ENCODE results near the gene CGREF1. TPM values are rescaled to one million over a fixed set of nuclear protein-coding genes. Genes with fewer than 3 reads are reported as not detected.

The CGREF1 gene
- total and polyA plus RNA-seq, 5 donors, result 4.0 to 9.6 (median 4.7) TPM

GRCh38 chr2:27054721-27055120 lies 64.2 kb downstream of the CGREF1 start:
- Histone ChIP-seq H3K27me3 (ENCODE audit: control insufficient read depth, insufficient read depth) (no peaks in the 10 kb centered on the region), H3K4me3 (ENCODE audit: low read length) (no peak overlapping the region), H3K4me1 (ENCODE audit: control insufficient read depth, insufficient read depth, low read length) (no peaks in the 10 kb centered on the region), H3K9me3 (ENCODE audit: control insufficient read depth, low read length) (no peaks in the 10 kb centered on the region), H3K27ac (ENCODE audit: low read length) (no peak overlapping the region)
- no peak for DNase-seq
- ATAC-seq, result no peak
- intact Hi-C loops (cut with DNase I), result loop anchor here in 1 of 4 donors (5.0 kb wide), 1 partner anchor 33 kb away; the partner anchor contains the start of gene KHK
- 93% methylated on average over 11 of the region's 11 CpGs for WGBS

- DNase-seq (no peak), ATAC-seq (no peak)
- Histone ChIP-seq H3K9me3 (ENCODE audit: control insufficient read depth, low read length) (no peaks in the 10 kb centered on the region), H3K4me3 (ENCODE audit: low read length) (no peak overlapping the region), H3K27ac (ENCODE audit: low read length) (no peak overlapping the region), H3K27me3 (ENCODE audit: control insufficient read depth, insufficient read depth) (no peaks in the 10 kb centered on the region), H3K4me1 (ENCODE audit: control insufficient read depth, insufficient read depth, low read length) (no peaks in the 10 kb centered on the region)
- intact Hi-C loops (cut with DNase I), result loop anchor here in 1 of 4 donors (5.0 kb wide), 1 partner anchor 34 kb away; the partner anchor contains the start of gene KHK
- WGBS, result 77% methylated on average over 8 of the region's 8 CpGs
These were observed 65.2 kb downstream of the CGREF1 start for GRCh38 chr2:27053776-27054175.

GRCh38 chr2:27053321-27053720 lies 65.6 kb downstream of the CGREF1 start:
- no peaks in the 10 kb centered on the region for H3K9me3 ChIP-seq (ENCODE audit: control insufficient read depth, low read length)
- DNase-seq (no peak), ATAC-seq (no peak)
- no peak overlapping the region for H3K4me3 ChIP-seq (ENCODE audit: low read length)
- no peaks in the 10 kb centered on the region for H3K27me3 ChIP-seq (ENCODE audit: control insufficient read depth, insufficient read depth)
- H3K4me1 ChIP-seq (ENCODE audit: control insufficient read depth, insufficient read depth, low read length), result no peaks in the 10 kb centered on the region
- intact Hi-C loops (cut with DNase I), result loop anchor here in 1 of 4 donors (5.0 kb wide), 1 partner anchor 34 kb away; the partner anchor contains the start of gene KHK
- no peak overlapping the region for H3K27ac ChIP-seq (ENCODE audit: low read length)
- WGBS, result 85% methylated on average over 11 of the region's 11 CpGs

GRCh38 chr2:27051902-27052645 lies 66.9 kb downstream of the CGREF1 start:
- H3K27me3 ChIP-seq (ENCODE audit: control insufficient read depth, insufficient read depth), result no peaks in the 10 kb centered on the region
- 4% methylated on average over 24 of the region's 24 CpGs for WGBS
- DNase-seq, result peak in 2 of 3 donors; percentile 63 to 84
- H3K27ac ChIP-seq (ENCODE audit: low read length), result peak overlapping the region; percentile 40
- H3K9me3 ChIP-seq (ENCODE audit: control insufficient read depth, low read length), result no peaks in the 10 kb centered on the region
- peak overlapping the region; percentile 80 for H3K4me3 ChIP-seq (ENCODE audit: low read length)
- no peaks in the 10 kb centered on the region for H3K4me1 ChIP-seq (ENCODE audit: control insufficient read depth, insufficient read depth, low read length)
- intact Hi-C loops (cut with DNase I), result loop anchor here in 1 of 4 donors (5.0 kb wide), 1 partner anchor 35 kb away; the partner anchor contains the start of gene KHK
- no peak for ATAC-seq

- DNase-seq, result peak; percentile 95 to 98 (median 98)
- Histone ChIP-seq H3K4me3 (ENCODE audit: low read length) (peak within 1 kb of the TSS; percentile 80), H3K9me3 (ENCODE audit: control insufficient read depth, low read length) (no peaks in the 10 kb centered on the region), H3K27ac (ENCODE audit: low read length) (peak within 1 kb of the TSS; percentile 87), H3K4me1 (ENCODE audit: control insufficient read depth, insufficient read depth, low read length) (no peaks in the 10 kb centered on the region), H3K27me3 (ENCODE audit: control insufficient read depth, insufficient read depth) (no peaks in the 10 kb centered on the region)
- peak; percentile 88 to 90 for ATAC-seq
- intact Hi-C loops (cut with DNase I), result loop anchor here in 1 of 4 donors (5.0 kb wide), 1 partner anchor 36 kb away; the partner anchor contains the start of gene KHK
- WGBS, result under 1% methylated on average over 67 of the region's 67 CpGs
These were observed 67.7 kb downstream of the CGREF1 start, which contains the start of gene AGBL5 for GRCh38 chr2:27050996-27051901. TSS of gene AGBL5 (plus strand) at chr2:27051668. CDS start at chr2:27052959, 1,291 bp downstream.

Other genes starting within 250 kb of the CGREF1 start
- 10 to 100 TPM; 43.6 to 58.8 (median 49.9) TPM for gene MAPRE3, start 148.5 kb downstream of the CGREF1 start, total RNA-seq
- gene MAPRE3, start 148.5 kb downstream of the CGREF1 start, polyA plus RNA-seq, result 85.1 TPM
- 10 to 100 TPM; 40.8 to 56.7 (median 47.7) TPM for gene TMEM214, start 86.2 kb downstream of the CGREF1 start, total RNA-seq
- 29.4 TPM for gene TMEM214, start 86.2 kb downstream of the CGREF1 start, polyA plus RNA-seq
- 10 to 100 TPM; 10.8 to 12.4 (median 11.4) TPM for gene AGBL5, start 67.5 kb downstream of the CGREF1 start, total RNA-seq
- 5.9 TPM for gene AGBL5, start 67.5 kb downstream of the CGREF1 start, polyA plus RNA-seq
- gene OST4, start 47.5 kb downstream of the CGREF1 start, total RNA-seq, result 100 to 1,000 TPM; 372 to 487 (median 454) TPM
- 872 TPM for gene OST4, start 47.5 kb downstream of the CGREF1 start, polyA plus RNA-seq
- gene EMILIN1, start 40.5 kb downstream of the CGREF1 start, total RNA-seq, result 10 to 100 TPM; 24.3 to 44.2 (median 38.9) TPM
- 30.0 TPM for gene EMILIN1, start 40.5 kb downstream of the CGREF1 start, polyA plus RNA-seq
- 1 to 10 TPM; 1.9 to 5.5 (median 3.2) TPM for gene KHK, start 32.4 kb downstream of the CGREF1 start, total RNA-seq
- gene KHK, start 32.4 kb downstream of the CGREF1 start, polyA plus RNA-seq, result 1.7 TPM
- 1 to 10 TPM; 1.6 to 4.7 (median 2.6) TPM for gene ABHD1, start 4.7 kb upstream of the CGREF1 start, total RNA-seq
- 5.1 TPM for gene ABHD1, start 4.7 kb upstream of the CGREF1 start, polyA plus RNA-seq
- gene PREB, start 15.5 kb upstream of the CGREF1 start, total RNA-seq, result 10 to 100 TPM; 46.3 to 52.7 (median 47.9) TPM
- gene PREB, start 15.5 kb upstream of the CGREF1 start, polyA plus RNA-seq, result 48.5 TPM
- not detected for gene PRR30, start 20.3 kb upstream of the CGREF1 start, total RNA-seq
- not detected for gene PRR30, start 20.3 kb upstream of the CGREF1 start, polyA plus RNA-seq
- under 1 TPM; 0.06 to 0.15 (median 0.11) TPM for gene TCF23, start 29.9 kb upstream of the CGREF1 start, total RNA-seq
- gene TCF23, start 29.9 kb upstream of the CGREF1 start, polyA plus RNA-seq, result 0.05 TPM
- gene ATRAID, start 92.9 kb upstream of the CGREF1 start, total RNA-seq, result 100 to 1,000 TPM; 124 to 177 (median 144) TPM
- 256 TPM for gene ATRAID, start 92.9 kb upstream of the CGREF1 start, polyA plus RNA-seq
- 10 to 100 TPM in 3 of 4 donors, 1 to 10 TPM in 1; 8.1 to 14.1 (median 12.8) TPM for gene SLC5A6, start 93.1 kb upstream of the CGREF1 start, total RNA-seq
- gene SLC5A6, start 93.1 kb upstream of the CGREF1 start, polyA plus RNA-seq, result 7.8 TPM
- gene CAD, start 98.2 kb upstream of the CGREF1 start, total RNA-seq, result 10 to 100 TPM in 2 of 4 donors, 1 to 10 TPM in 2; 9.0 to 12.0 (median 10.0) TPM
- gene CAD, start 98.2 kb upstream of the CGREF1 start, polyA plus RNA-seq, result 6.0 TPM
- gene SLC30A3, start 143.9 kb upstream of the CGREF1 start, total RNA-seq, result 10 to 100 TPM in 1 of 4 donors, 1 to 10 TPM in 3; 9.4 to 17.3 (median 9.6) TPM
- gene SLC30A3, start 143.9 kb upstream of the CGREF1 start, polyA plus RNA-seq, result 7.3 TPM
- 1 to 10 TPM; 1.3 to 3.0 (median 1.8) TPM for gene DNAJC5G, start 156.3 kb upstream of the CGREF1 start, total RNA-seq
- 2.2 TPM for gene DNAJC5G, start 156.3 kb upstream of the CGREF1 start, polyA plus RNA-seq
- 100 to 1,000 TPM; 101 to 188 (median 149) TPM for gene TRIM54, start 163.3 kb upstream of the CGREF1 start, total RNA-seq
- gene TRIM54, start 163.3 kb upstream of the CGREF1 start, polyA plus RNA-seq, result 144 TPM
- gene UCN, start 189.3 kb upstream of the CGREF1 start, total RNA-seq, result 1 to 10 TPM in 3 of 4 donors, under 1 TPM in 1; 0.96 to 3.3 (median 1.5) TPM
- 0.72 TPM for gene UCN, start 189.3 kb upstream of the CGREF1 start, polyA plus RNA-seq
- 10 to 100 TPM; 40.3 to 77.1 (median 56.4) TPM for gene MPV17, start 204.0 kb upstream of the CGREF1 start, total RNA-seq
- 98.2 TPM for gene MPV17, start 204.0 kb upstream of the CGREF1 start, polyA plus RNA-seq
- 10 to 100 TPM; 24.8 to 32.1 (median 26.6) TPM for gene GTF3C2, start 237.6 kb upstream of the CGREF1 start, total RNA-seq
- 16.9 TPM for gene GTF3C2, start 237.6 kb upstream of the CGREF1 start, polyA plus RNA-seq